ENCODE results near the gene SLIT1. TPM values are rescaled to one million over a fixed set of nuclear protein-coding genes. Genes with fewer than 3 reads are reported as not detected.

SLIT1 gene
- total RNA-seq, 1 experiment from 2014 or later: not detected

DNA sequence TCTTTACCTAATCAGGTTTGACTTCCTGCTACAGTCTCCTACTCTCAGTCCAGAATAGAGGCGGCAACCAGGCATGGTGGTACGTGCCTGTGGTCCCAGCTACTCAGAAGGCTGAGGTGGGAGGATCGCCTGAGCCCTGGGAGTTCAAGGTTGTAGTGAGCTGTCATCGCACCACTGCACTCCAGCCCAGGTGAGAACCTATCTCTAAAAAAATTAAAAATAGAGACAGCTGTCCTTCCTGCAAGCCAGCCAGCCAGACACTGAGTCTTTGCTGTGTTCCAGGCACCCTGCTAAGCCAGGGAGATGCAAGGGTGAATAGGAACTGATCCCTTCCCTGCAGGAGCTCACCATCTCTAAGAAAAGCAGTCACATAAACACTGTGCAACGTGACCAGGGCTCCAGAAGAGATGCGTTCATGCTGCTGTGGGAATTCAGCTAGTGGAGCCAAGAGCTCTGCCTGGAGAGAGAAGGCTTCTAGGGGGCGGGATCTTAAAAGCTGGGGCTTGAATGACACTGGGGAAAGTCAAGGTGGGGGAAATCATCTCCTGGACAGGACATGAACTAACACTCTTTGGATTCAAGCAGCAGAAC is 22.1 kb upstream of the SLIT1 start:
- in situ Hi-C loops (cut with HindIII; ENCODE audit: low pct_unique_long_range_greater_than_20kb, low sequenced_read_pairs): no loop called here
- no peak for DNase-seq (ENCODE audit: low read depth, low spot score)

- in situ Hi-C loops (cut with HindIII; ENCODE audit: low pct_unique_long_range_greater_than_20kb, low sequenced_read_pairs): no loop called here
- DNase-seq (ENCODE audit: low read depth, low spot score): no peak
These were observed 21.4 kb upstream of the SLIT1 start for GRCh38 chr10:97207131-97207530.

GRCh38 chr10:97204826-97205679 is 19.3 kb upstream of the SLIT1 start:
- in situ Hi-C loops (cut with HindIII; ENCODE audit: low pct_unique_long_range_greater_than_20kb, low sequenced_read_pairs): no loop called here
- DNase-seq (ENCODE audit: low read depth, low spot score): no peak

DNA sequence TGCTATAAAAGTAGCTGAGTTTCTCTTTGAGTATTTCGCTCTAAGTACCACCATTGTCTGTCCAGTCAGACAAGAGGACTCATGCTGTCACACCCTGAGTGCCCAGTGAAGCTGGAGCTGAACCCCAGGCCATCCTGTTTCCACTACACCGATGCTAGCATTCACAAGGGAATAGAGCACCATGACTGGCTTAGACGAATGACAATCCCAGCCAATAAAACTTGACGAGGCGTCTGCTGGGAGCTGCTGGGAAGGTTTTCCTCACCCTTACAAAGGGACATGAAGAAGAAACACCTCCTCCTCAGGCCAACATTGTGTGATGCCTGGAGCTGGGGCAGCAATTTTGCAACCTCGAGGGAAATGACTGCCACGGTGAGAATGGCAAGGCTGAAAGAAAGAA is 17.5 kb upstream of the SLIT1 start:
- DNase-seq (ENCODE audit: low read depth, low spot score): no peak
- in situ Hi-C loops (cut with HindIII; ENCODE audit: low pct_unique_long_range_greater_than_20kb, low sequenced_read_pairs): no loop called here

GRCh38 chr10:97200616-97201015 is 14.9 kb upstream of the SLIT1 start:
- in situ Hi-C loops (cut with HindIII; ENCODE audit: low pct_unique_long_range_greater_than_20kb, low sequenced_read_pairs): no loop called here
- DNase-seq (ENCODE audit: low read depth, low spot score): peak; percentile 16

- no peak for DNase-seq (ENCODE audit: low read depth, low spot score)
- in situ Hi-C loops (cut with HindIII; ENCODE audit: low pct_unique_long_range_greater_than_20kb, low sequenced_read_pairs): no loop called here
These were observed 13.4 kb upstream of the SLIT1 start for GRCh38 chr10:97199152-97199551.

DNA sequence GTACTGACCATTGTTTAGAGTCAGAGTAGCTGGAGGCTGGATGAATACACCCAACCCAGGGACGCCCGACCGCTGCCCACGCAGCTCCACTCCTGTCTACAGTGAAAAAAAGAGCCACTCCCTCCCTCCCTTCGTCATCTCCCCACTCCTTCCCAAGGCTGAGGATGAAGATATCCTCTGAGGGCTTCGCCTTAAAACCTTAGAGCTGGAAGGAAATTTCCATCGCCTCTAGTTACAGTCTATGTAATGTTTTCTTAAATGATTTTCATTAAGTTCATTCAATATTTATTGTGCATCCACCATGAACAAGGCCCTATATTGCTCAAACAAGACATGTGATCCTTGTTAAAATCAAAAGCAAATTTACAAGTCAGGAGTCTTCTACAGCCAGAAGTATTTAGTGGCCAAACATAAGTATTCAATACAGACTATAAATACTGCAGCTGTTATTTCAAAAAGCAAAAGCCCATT is 11.3 kb upstream of the SLIT1 start:
- in situ Hi-C loops (cut with HindIII; ENCODE audit: low pct_unique_long_range_greater_than_20kb, low sequenced_read_pairs): no loop called here
- DNase-seq (ENCODE audit: low read depth, low spot score): no peak

DNA sequence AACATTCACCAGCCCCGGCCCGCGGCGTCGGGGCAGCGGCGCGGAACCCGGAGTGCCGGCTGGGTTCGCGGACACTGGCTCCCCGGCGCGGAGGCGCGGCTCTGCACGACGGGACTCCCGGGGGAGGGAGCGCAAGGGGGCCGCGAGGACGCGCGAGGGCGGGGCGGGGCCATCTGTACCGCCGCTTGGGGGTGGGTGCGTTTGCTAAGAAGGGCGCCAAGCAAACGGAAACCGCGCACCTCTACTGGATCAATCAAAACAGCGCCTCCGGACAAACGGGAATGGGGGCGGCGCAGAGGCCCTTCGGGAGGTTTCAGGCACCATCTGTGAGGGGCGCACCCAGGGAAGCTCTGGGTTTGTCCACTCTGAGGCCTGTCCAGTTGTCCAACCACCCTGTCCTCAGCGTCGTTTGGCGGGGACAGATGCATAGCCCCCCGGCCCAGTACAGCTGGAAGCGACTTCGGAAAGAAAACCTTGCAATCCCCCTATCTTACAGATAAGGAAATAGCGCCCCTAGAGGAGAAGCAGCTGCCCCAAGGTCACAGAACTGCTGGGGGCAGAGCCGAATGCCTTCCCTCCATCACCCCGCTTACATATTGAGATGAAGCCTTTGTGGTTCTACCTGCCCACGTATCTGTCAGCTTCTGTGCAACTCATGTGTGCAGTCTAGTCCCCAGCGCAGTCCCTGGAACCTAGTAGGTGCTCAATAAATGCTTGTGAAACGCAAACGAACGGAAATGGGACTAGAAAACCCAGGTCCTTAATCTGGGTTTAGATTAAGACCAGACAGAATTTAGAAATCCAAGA is 10.7 kb upstream of the SLIT1 start:
- peak; percentile 76 for DNase-seq (ENCODE audit: low read depth, low spot score)
- in situ Hi-C loops (cut with HindIII; ENCODE audit: low pct_unique_long_range_greater_than_20kb, low sequenced_read_pairs): no loop called here

- in situ Hi-C loops (cut with HindIII; ENCODE audit: low pct_unique_long_range_greater_than_20kb, low sequenced_read_pairs): no loop called here
- no peak for DNase-seq (ENCODE audit: low read depth, low spot score)
These were observed 10.0 kb upstream of the SLIT1 start for GRCh38 chr10:97195706-97196222.

DNA sequence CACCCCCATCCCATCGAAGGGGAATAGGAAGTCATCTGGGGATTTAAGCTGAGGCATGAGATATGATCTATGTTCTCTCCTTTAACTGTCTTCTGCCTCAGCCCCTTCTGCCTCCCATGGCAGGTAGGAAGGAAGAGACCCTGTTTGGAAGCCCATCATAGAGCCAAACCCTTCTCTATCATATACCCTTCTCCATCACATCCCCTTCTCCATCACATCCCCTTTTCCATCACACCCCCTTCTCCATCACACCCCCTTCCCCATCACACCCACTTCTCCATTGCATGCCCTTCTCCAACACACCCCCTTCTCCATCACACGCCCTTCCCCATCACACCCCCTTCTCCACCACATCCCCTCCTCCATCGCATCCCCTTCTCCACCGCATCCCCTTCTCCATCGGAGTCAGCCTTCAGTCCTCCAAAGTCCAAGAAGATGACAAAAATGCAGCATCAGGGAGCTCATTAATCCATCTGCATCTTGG is 7.2 kb upstream of the SLIT1 start:
- no peak for DNase-seq (ENCODE audit: low read depth, low spot score)
- in situ Hi-C loops (cut with HindIII; ENCODE audit: low pct_unique_long_range_greater_than_20kb, low sequenced_read_pairs): no loop called here

GRCh38 chr10:97190450-97190849 is 4.7 kb upstream of the SLIT1 start:
- in situ Hi-C loops (cut with HindIII; ENCODE audit: low pct_unique_long_range_greater_than_20kb, low sequenced_read_pairs): no loop called here
- DNase-seq (ENCODE audit: low read depth, low spot score): no peak

GRCh38 chr10:97188261-97188711 is 2.5 kb upstream of the SLIT1 start:
- DNase-seq (ENCODE audit: low read depth, low spot score): no peak
- in situ Hi-C loops (cut with HindIII; ENCODE audit: low pct_unique_long_range_greater_than_20kb, low sequenced_read_pairs): no loop called here

- DNase-seq (ENCODE audit: low read depth, low spot score): no peak
- in situ Hi-C loops (cut with HindIII; ENCODE audit: low pct_unique_long_range_greater_than_20kb, low sequenced_read_pairs): no loop called here
These were observed 1.2 kb upstream of the SLIT1 start for GRCh38 chr10:97186911-97187310.

- in situ Hi-C loops (cut with HindIII; ENCODE audit: low pct_unique_long_range_greater_than_20kb, low sequenced_read_pairs): no loop called here
These were observed 811 bp downstream of the SLIT1 start for GRCh38 chr10:97184971-97185325.

GRCh38 chr10:97183314-97183713 is 2.4 kb downstream of the SLIT1 start:
- in situ Hi-C loops (cut with HindIII; ENCODE audit: low pct_unique_long_range_greater_than_20kb, low sequenced_read_pairs): no loop called here
- no peak for DNase-seq (ENCODE audit: low read depth, low spot score)

More at GRCh38 chr10:97184971-97185325, 811 bp downstream of the SLIT1 start:
- no peak for DNase-seq (ENCODE audit: low read depth, low spot score)

DNA sequence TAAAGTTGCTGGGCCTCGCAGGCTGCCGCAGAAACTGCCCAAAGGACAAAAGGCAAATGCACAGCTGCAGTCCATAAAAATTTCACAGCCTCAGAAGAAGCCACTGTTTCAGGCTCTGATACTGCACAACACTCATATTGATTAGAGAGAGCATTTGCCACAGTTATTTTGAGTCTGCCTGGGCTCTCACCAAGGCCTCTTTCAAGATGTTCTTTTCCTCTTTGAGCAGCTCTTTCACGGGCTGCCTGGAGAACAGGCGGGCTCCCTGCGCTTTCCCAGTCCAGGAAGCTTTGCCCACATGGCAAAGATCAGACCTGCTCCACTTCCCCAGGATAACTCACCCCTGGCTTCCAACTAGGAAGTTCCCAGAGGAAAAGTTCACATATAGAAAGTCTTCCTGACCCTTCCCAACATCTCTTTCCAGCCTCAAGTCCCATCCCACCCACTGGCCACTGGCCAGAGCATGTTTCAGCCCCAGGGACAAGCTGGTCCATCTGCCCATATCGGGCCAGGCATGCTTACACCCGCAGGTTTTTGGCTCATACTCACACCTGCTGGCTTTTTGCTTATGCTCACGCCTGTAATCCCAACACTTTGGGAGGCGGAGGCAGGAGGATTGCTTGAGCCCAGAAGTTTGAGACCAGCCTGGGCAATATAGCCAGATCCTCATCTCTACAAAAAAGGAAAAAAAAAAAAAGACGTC is 3.3 kb downstream of the SLIT1 start:
- in situ Hi-C loops (cut with HindIII; ENCODE audit: low pct_unique_long_range_greater_than_20kb, low sequenced_read_pairs): no loop called here
- no peak for DNase-seq (ENCODE audit: low read depth, low spot score)

DNA sequence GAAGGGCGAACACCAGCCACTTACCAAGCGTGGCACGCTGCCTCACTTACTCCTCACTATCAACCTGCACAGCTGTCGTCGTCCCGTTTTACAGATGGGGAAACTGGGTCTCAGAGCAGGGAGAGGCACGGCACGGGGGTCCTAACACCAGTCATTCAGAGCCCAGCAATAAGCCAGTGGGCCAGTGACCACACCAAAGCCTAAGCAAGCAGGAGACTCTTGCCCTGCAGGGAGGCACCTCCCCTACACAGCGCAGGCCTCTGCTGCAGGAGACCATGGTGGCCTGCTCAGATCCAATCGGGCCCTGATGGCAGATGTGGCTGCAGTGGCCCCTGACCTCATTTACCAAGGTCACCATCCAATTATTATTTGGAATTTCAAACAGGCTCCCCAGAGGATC is 4.8 kb downstream of the SLIT1 start:
- no peak for DNase-seq (ENCODE audit: low read depth, low spot score)
- in situ Hi-C loops (cut with HindIII; ENCODE audit: low pct_unique_long_range_greater_than_20kb, low sequenced_read_pairs): no loop called here
